OCI-LY3 (cell line): ENCODE results near the gene AKAP8L.

Experiments used
- CTCF ChIP-seq: fragments of 200-600, 300-600 bp; sonication (generic); IDR thresholded peaks from 2 replicates; pipeline ENCODE4 v1.5.1; 2014; ENCODE audit warnings: antibody characterized with exemption, low read length, low read depth
- EZH2phosphoT487 ChIP-seq: fragments of 200-600 bp; shearing (Covaris generic); IDR thresholded peaks from 2 replicates; pipeline ENCODE4 v1.6.1; 2018; ENCODE audit warnings: antibody characterized with exemption, mixed run types, low read depth

- TF ChIP-seq CTCF (no peak), EZH2phosphoT487 (no peak)
Measured at GRCh38 chr19:15374105-15374651, 44.6 kb downstream of the AKAP8L start.
